A549 treated with Hydrocortisone at 1 μM for 4 hours (cell line): ENCODE data around the gene RIC1. TPM values are rescaled to one million over a fixed set of nuclear protein-coding genes. Genes with fewer than 3 reads are reported as not detected.

Source experiments
- total RNA-seq: library from RNA; stranded (reverse); fragments of 200-300 nt; extraction: Qiagen RNA extraction; gene quantifications from 5 replicates; pipeline ENCODE4 v1.2.3, GENCODE V29; 2022

RIC1 gene
- 9.3 to 14.6 TPM (median 12.4 TPM) in 5 replicates for total RNA-seq

GRCh38 chr9:5628530-5629311 lies at the start of gene RIC1:
Gene RIC1 (plus strand): TSS chr9:5629107. CDS start chr9:5629310, 203 bp downstream.

Other genes with a start within 250 kb of the RIC1 start
- 22.1 to 26.4 TPM (median 25.5 TPM) in 5 replicates for gene PLGRKT, start 191.2 kb upstream of the RIC1 start, total RNA-seq
- 1.0 to 2.1 TPM (median 1.3 TPM) in 5 replicates for gene CD274, start 178.6 kb upstream of the RIC1 start, total RNA-seq
- 0.17 to 0.32 TPM (median 0.24 TPM) in 5 replicates for gene PDCD1LG2, start 118.6 kb upstream of the RIC1 start, total RNA-seq
- 16.4 to 22.1 TPM (median 18.2 TPM) in 5 replicates for gene ERMP1, start 204.0 kb downstream of the RIC1 start, total RNA-seq